ENCODE measurements around the gene KISS1.

The KISS1 gene

DNA sequence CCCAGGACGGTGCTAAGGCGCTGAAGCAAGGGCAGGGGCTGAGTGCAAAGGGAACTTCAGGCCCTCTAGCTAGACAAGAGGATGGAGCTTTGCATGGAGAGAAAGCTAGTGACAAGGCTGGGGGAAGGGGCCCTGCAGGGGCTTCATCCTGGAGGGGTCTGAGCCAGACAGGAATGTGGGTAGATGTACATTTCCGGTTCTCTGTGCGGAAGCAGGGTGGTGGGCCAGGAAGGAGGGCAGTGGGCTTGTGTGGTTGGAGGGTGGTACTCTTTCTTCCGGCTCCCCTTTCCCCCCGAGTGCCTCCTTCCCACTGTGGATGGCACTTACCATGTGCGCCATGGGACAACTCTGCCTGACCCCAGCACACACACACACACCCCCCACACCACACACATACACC, 1.5 kb downstream of the KISS1 start:
- Histone ChIP-seq H3K27ac (no peak overlapping the region), H3K4me3 (no peak overlapping the region)

DNA sequence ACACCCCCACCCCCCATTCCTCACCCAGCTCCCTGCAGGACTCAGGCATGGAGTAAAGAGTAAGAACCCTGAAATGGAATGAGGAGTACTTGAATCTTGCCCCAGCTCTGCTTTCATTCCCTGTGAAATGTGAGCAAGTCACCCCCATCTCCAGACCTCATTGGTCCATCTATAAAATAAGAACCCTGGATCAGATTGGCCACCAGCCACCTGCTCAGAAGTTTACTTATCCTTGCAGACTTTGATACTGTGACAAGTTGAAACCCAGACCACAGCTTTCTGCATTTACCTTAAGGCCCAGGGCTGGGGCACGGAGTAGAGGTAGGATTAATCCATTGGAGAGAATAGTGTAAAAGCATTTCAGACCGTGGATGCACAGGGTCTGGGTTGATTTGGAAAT, 2.2 kb downstream of the KISS1 start:
- Histone ChIP-seq H3K27ac (no peak overlapping the region), H3K4me3 (no peak overlapping the region)

DNA sequence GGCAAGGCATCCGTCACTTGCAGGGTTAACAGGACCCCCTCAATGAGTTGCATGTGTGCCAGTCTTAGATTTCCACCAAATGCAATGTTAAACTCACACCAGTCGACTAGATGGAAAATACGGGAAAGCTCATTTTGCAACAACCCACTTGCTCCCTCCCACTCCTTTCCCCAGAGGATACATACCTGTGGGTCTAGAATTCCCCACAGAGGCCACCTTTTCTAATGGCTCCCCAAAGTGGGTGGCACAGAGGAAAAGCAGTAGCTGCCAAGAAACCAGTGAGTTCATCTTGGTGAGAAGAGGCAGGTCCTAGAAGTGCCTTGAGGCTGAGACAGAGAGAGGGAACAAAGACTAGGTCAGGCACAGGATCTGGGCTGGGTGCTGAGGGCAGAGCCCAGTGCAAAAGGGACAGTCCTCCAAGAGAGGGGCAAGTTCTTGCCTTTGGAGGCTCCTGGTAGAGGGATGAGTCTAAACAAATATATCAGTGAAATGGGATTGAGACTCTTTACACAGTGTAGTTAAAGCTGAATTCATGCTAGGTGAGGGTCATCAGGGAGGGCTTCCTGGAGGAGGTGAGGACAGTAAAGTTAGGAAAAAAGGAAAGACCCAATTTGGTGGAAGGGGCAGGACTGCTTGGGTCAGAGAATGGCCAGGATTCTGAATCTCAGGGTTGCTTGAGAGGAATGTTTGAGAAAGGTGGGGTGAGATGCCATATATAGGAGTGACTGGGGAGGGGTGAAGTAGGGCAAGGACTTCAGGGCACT, 3.5 kb downstream of the KISS1 start:
- Histone ChIP-seq H3K4me3 (no peak overlapping the region), H3K27ac (no peak overlapping the region)

DNA sequence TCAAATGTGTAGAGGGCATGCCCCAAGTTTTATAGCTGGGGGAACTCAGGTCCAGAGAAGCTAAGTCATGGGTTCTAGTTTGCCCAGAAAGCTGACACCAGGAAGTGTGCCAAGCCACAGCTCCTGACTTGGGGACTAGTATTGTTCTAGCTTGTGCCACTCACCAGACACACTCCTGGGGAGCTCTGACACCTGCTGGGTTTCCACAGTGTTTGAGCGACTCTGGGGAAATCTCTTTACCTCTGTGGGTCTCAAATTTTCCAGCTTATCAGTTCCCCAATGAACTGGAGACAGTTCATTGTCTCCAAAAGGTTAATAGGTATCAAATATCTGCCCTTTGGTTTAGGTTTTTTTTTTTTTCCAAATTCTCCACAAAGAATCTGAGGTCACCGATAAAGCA, 4.2 kb downstream of the KISS1 start:
- Histone ChIP-seq H3K4me3 (no peak overlapping the region), H3K27ac (peak overlapping the region in 1 of 21 experiments; percentile 26)

DNA sequence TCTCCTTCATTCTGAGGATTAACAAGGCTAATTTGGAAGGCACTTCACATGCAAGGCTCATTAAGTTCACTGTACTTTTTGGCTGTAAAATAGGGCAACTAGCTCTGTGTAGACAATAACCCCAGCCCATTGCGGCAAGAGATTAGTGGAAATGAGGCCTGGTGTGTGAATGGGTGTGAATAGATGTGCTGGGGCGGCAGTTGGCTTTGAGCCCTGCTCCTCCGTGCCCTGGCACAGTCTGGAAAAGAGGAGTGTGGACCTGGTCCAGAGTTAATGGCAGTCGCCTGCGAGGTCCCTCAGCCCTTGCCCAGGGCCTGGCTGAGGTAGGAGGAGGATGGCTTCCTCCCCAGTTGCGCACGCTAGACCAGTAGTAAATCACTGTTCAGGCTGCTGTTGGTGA, 4.8 kb downstream of the KISS1 start:
- H3K27ac ChIP-seq: peak overlapping the region in 1 of 21 experiments; percentile 26
- H3K4me3 ChIP-seq: no peak overlapping the region

DNA sequence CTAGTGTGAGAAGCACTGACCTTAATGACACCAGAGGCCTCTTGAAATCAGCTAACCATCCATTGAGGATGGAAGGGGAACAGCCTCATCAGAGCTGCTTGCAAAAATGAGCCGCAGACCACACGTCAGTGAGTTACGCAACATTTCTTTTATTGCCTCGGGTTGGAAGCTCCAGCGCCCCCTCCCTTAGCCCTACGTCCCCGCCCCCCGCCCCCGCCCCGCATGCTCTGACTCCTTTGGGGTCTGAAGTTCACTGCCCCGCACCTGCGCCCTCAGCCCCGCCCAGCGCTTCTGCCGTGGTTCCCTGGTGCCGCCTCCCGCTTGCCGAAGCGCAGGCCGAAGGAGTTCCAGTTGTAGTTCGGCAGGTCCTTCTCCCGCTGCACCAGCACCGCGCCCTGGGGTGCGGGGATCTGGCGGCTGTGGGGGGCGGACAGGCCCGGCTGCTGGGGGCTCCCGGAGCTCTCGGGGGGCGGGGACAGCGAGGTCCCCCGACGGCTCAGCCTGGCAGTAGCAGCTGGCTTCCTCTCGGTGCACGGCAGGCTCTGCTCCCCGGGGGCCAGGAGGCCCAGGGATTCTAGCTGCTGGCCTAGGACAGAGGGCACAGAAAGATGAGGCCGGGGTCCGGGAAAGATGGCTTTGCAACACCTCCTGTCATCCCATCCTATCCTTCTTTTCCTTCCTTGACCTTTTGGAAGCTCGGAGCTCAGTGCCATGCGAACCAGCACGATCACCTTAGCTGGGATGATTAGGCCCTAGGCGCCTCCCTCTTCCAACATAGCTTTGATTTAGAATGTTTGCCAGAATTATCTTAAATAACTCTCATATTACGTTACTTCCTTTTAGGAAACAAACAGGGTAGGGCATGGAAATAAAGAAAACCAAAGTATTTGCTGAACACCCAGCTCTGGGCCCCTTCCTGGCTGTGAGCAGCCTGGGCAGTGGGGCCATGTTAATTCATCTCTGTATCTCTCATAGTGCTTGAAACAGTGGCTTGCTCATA, 5.8 kb downstream of the KISS1 start:
- peak overlapping the region in 1 of 7 experiments; percentile 28 for H3K4me3 ChIP-seq
- peak overlapping the region in 2 of 21 experiments; percentile 58 to 66 for H3K27ac ChIP-seq

DNA sequence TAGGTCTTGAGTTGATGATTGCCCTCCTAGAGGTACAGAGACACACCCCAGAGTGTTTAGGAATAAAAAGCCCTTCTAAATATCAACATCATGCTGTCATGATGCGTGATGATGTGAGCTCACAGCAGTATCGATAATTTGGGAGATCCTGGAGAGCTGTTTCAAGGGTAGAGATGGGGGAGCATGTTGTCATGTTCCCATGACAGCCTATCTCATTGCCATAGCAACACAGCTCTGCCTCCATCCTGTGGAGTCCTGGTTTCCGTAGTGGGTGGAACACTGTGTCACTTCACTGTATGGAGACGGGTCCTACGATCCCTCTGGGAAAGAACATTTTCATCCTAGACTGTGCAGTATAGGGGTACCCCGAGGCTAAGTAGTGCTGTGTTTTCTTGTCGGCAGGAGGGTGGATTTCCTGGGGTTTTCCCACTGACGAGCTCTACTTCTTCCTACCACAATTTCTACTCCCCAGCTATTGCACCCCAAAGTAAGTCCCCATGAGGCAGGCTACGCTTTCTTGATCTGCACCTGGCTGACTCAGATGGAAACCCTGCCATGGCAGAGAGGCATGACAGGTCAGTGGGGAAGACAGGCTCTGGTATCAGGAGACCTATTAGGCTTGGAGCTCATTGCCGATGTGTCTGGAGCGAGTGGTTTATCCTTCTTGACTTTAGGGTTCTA, 7.2 kb downstream of the KISS1 start:
- H3K27ac ChIP-seq: no peak overlapping the region
- no peak overlapping the region for H3K4me3 ChIP-seq

DNA sequence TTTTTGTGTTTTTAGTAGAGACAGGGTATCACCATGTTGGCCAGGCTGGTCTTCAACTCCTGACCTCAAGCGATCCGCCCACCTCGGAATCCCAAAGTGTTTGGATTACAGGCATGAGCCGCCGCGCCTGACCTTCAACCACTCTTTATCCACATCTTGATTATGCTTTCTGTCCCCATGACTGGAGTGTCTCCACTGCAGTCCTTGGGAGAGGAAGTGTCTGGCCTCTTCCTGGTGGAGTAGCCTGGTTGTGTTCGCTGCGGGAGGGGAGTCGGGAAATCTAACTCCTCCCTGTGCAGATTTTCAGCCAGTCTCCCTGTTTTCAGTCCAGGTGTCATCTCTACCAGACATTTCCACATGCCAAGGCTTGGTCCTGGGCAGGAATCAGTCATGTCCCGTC, 9.7 kb downstream of the KISS1 start:
- Histone ChIP-seq H3K4me3 (no peak overlapping the region), H3K27ac (no peak overlapping the region)

DNA sequence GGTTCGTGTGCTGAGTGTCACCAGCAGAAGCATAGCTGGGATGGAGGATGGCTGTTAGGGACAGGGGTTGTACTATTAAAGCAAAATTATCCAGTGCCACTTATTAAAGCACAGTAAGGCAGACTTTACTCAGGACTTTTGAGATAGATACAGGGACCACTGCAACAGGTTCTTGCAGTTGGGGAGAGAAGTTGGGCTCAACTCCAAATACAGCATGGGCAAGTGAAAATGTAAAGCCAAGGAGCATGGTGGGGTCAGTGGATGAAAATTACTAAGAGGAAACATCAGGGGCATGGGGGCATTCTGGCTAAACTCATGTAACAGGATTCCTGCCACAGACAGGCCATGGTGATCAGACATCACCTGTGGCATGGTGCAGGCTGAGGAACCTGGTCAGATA, 15.2 kb downstream of the KISS1 start:
- Histone ChIP-seq H3K27ac (no peak overlapping the region), H3K4me3 (no peak overlapping the region)

DNA sequence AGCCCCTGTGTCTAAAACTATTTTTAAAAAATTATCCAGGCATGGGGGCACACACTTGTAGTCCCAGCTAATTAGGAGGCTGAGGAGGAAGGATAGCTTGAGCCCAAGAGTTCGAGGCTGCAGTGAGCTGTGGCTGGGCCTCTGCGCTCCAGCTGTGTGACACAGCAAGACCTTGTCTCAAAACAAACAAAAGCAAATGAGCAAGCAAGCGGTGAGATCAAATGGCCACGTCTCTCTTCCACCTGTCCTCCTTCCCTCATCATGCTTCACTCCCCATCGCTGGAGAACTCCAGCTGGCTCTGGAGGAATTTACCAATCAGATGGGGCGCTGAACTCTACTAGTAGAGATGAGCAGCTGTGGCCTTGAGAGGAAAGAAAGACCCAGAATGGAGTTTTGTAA, 16.2 kb downstream of the KISS1 start:
- H3K27ac ChIP-seq: no peak overlapping the region
- H3K4me3 ChIP-seq: no peak overlapping the region

DNA sequence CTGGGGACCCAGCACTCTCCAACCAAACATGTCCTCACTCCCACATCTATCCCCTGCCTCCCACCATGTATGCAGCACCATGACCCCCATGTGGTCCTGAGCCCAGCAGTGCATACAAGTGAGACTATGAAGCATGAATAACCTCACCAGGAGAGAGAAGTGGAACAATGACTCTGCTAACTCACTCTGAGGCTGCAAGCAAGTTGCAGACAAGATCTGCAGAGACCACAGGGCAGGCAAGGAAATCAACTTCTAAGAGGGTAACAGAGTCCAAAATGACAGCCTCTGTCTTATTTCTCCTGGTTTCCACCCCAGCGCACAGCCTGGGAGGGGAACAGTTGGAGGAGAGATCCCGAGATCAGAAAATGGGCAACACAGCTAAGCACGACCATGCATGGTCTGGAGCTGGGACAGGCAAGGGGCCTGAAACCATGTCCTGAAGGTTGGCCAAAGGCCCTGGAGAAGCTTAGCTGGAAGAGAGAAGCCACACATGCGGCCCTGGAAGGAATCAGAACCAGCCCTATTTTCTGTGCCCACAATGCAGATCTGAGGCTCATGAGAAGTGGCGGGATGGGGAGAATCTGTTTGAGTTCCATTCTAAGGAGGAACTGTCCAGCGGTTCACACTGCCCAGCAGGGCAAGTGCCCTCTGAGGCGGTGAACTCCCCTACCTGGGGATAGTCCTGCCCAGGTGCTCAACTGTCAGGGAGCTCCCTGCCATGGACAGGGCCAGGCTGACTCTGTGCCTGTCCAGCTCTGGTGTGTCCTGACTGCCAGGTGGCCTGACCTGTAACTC, 17.6 kb downstream of the KISS1 start:
- Histone ChIP-seq H3K4me3 (no peak overlapping the region), H3K27ac (no peak overlapping the region)

DNA sequence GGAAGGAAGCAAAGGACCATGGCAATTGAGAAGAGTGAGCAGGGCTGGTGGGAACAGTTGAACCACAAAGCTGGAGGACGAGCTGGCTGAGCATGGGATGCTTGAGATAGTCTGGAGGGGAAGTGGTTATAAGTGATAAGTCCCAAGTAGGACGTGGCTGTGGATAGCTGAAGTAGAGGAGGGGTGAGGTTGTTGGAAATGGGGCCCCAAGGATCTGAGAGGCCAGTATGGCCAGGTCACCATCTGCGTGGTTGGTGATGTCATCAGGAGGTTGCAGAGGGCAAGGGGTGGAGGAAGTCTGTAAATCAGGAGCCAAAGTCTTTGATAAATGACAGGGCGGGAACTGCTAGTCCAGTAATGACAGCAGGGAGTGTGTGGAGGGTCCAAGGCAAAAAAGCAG, 19.2 kb downstream of the KISS1 start:
- H3K27ac ChIP-seq: no peak overlapping the region
- no peak overlapping the region for H3K4me3 ChIP-seq

DNA sequence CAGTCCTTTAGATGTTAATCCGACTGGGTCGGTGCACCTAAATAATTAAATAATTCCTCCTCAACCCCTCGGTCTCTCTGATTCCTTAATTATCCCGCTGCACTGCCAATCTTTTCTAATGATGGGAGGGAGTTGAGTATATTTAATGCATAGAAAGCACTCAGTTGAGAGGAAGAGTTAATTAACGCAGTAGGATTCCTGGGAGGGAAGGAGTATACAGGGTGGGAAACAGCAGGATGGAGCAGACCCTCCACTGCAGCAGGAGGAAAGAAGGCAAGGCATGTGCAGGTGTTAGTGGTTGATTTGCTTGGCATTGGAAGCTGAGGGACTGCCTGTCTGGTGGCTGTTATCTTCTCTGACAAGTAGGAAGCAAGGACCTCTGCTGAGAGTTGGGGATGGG, 20.2 kb downstream of the KISS1 start:
- Histone ChIP-seq H3K27ac (no peak overlapping the region), H3K4me3 (no peak overlapping the region)

DNA sequence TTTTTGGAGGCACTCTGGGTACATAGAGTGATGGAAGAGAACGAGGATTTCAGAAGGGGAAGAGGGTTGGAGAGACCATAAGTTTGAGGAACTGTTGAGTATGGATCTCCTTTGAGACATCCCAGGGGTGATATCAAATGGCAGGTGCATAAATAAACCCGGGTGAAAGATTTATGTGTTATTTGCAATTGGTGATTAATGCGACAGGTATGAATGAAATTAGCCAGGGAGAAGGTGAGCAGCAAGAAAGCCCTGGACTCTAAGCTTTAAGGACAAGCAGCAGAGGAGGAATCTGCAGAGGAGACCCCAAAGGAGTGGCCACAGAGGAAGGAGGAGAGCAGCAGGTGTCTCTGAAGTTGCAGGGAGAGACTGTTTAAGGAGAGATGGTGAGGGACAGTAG, 21.3 kb downstream of the KISS1 start:
- no peak overlapping the region for H3K27ac ChIP-seq

DNA sequence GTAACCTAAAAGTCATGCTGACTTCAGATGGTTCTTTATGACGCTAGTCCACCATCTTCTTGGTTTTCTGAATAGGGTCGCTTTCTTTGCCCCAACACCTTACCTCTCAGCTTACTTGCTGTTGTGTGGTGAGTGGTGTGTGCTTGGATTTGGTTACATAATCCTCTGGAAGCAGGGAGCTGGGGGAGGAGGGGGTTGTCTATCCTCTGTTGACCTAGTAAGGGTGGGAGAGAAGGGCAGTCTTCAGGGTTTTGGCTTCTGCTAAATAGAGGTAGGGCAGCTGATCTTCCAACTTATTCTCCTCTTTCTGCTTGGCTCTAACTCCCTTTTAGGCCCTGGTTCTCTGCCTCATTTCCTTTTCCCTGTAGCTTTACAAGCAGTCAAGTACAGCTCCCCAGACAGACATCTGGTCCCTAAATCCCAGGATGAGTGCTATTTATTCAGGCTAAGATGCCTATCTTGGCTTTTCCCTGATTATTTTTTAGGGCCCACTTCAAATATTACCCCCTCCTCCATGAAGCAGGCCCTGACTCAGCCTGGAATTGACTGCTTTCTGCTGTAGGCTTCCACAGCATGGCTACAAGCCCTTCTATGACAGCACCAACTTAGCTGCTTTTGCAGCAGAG, 23.8 kb downstream of the KISS1 start:
- Histone ChIP-seq H3K4me3 (no peak overlapping the region), H3K27ac (no peak overlapping the region)

More for the DNA sequence above, 21.3 kb downstream of the KISS1 start:
- H3K4me3 ChIP-seq: no peak overlapping the region

DNA sequence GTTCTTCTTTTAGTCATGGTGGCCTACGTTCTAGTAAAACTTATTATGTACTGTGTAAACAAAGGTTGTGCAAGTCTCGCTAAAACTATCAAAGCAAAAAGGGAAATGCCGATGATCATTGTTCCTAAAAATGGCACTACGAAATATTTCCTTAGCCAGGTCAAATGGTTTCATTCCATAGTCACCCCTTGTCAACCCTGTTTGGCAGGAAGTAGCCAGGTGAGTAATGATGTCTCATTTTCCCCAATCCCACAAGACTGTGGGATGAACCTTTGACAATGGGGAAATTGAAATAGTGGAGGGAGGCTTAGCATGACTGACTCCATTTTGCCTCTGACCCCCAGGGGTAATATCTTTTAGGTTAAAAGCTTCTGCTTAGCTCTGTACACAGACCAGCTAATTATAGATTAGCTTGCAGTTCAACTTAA, 24.5 kb downstream of the KISS1 start:
- H3K27ac ChIP-seq: no peak overlapping the region
- no peak overlapping the region for H3K4me3 ChIP-seq

DNA sequence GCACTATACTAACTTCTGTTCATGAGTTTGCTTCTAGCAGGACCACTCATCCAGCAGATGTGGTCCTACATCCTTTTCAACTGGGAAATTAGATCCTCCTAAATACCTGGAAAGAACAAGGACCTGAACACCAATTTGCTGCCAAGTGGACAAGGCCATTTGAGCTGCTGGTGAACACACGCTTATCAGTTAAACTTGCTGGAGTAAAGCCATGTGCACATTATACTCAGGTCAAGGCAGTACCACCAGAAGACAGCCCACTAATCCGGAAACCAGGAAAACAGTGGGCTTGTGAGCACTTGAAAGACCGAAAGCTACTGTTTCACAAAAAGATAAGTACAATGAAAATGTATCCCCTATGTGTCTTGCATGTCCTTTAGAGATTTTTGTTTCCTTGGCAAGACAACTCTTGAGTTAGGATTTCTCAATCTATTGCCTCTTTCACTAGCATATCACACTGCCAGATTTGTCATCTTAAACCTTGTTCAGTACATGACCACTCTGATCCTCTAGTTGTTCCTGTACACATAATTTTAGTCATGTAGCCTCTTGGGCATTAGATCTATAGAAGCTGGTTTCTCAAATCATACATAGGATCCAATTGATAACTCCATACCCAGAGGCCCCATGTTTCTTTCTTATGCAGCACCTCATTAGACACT, 25.7 kb downstream of the KISS1 start:
- no peak overlapping the region for H3K27ac ChIP-seq
- H3K4me3 ChIP-seq: no peak overlapping the region

DNA sequence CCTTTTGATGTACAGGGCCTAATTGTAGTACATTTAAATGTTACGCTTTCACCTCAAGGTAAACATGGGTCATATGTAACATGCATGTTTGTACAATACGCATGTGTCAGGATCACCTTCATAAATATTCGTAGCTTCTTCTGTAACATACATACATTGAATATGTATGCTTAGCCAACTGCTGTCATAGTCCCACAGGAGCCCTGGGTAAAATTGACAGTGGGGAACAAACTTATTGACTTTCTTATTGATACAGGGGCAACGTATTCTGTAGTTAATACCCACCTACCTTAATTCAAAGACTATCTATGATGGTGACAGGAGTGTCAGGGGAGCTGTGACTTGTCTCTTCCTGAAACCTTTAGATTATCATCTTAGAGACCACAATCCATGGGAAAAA, 26.4 kb downstream of the KISS1 start:
- H3K4me3 ChIP-seq: no peak overlapping the region
- no peak overlapping the region for H3K27ac ChIP-seq

DNA sequence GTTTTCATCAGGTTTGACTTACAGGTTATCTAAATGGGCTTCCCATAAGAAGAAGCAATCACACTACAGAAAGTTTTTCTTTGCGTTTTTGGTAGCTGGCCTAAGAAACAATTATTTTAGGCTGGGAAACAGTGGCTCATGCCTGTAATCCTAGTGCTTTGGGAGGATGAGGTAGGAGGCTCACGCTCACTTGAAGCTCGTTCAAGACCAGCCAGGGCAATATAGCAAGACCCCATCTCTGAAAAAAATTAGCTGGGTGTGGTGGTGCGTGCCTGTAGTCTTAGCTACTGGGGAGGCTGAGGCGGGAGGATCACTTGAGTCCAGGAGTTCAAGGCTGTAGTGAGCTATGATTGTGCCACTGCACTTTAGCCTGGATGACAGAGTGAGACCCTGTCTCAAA, 28.6 kb downstream of the KISS1 start:
- no peak overlapping the region for H3K27ac ChIP-seq
- no peak overlapping the region for H3K4me3 ChIP-seq

Measured in skin epidermis (tissue), 12 donors.